Activated naive CD8-positive, alpha-beta T cell treated with anti-CD3 and anti-CD28 coated beads for 36 hours (primary cell): ENCODE measurements around the gene PPP1R1A. TPM values are rescaled to one million over a fixed set of nuclear protein-coding genes. Genes with fewer than 3 reads are reported as not detected.

Experiments used
- DNase-seq: peaks from one replicate; pipeline ENCODE4 v3.0.0; 2021
- H3K27ac Mint-ChIP-seq: one replicate; pipeline ENCODE4 v1.8.0; 2022; ENCODE audit warnings: mild to moderate bottlenecking, moderate library complexity, mixed read lengths
- H3K27me3 Mint-ChIP-seq: one replicate; pipeline ENCODE4 v1.8.0; 2022; ENCODE audit warnings: mild to moderate bottlenecking, mixed read lengths
- H3K36me3 Mint-ChIP-seq: one replicate; pipeline ENCODE4 v1.8.0; 2021; ENCODE audit warnings: mild to moderate bottlenecking, mixed read lengths
- H3K4me1 Mint-ChIP-seq: one replicate; pipeline ENCODE4 v1.8.0; 2021; ENCODE audit warnings: mixed read lengths
- H3K4me3 Mint-ChIP-seq: one replicate; pipeline ENCODE4 v1.8.0; 2022; ENCODE audit warnings: mild to moderate bottlenecking, moderate library complexity, mixed read lengths
- H3K9me3 Mint-ChIP-seq: one replicate; pipeline ENCODE4 v1.8.0; 2022; ENCODE audit warnings: mixed read lengths
- total RNA-seq, 2 experiments: library from RNA; stranded (reverse); gene quantifications; one replicate each; pipeline ENCODE4 v1.2.3, GENCODE V29; 2021

PPP1R1A gene
- total RNA-seq, 2 experiments from 2014 or later, result not detected

DNA sequence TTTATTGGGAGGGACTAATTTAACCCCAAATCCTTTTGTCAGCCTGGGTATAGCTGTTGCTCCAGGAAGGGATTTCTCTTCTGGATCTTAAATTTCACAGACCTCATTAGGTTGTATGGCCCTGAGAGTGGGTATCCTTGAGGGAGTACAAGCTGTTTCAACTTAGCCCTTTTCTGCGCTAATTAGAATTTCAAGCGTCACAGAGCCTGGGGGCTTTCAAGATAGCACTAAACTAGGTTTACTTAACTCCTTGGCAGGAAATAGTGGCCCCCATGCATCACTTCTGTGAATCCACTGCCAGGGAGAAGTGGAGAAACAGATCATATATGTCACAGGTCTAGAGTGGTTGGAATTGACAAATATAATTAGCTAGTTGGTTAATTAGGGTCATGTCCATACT lies 44.9 kb downstream of the PPP1R1A start:
- H3K9me3 Mint-ChIP-seq, result no peaks in the 10 kb centered on the region
- no peak for DNase-seq
- peaks cover 14% of the 10 kb centered on the region for H3K4me1 Mint-ChIP-seq
- no peaks in the 10 kb centered on the region for H3K36me3 Mint-ChIP-seq
- no peak overlapping the region for H3K4me3 Mint-ChIP-seq
- H3K27me3 Mint-ChIP-seq, result no peaks in the 10 kb centered on the region
- H3K27ac Mint-ChIP-seq, result no peak overlapping the region

DNA sequence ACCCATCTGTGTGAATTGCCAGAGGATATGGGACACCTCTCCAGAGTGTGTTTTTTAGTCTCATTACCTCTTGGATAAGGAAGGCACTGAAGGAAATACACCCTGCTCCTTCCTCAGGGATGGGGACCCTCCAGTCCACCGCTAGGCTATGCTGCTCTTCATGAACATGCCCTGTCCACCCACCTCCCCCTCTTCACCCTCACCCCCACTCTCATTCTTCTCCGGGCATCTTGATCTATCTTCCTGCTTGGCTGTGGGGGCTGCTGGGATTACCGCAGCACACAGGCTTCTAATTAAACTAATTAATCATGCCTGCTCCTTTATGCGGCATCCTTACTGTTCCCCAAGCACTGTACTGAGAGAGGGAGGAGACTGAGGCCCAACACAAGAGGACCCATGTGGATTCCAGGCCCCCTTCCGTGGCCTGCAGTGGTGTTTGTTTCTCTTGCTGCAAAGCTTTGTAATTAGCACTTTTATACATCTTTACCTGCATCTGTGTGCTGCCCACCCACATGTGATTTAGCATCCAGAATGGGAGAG lies 46.6 kb downstream of the PPP1R1A start:
- no peak overlapping the region for H3K4me3 Mint-ChIP-seq
- peaks cover 4% of the 10 kb centered on the region for H3K4me1 Mint-ChIP-seq
- H3K36me3 Mint-ChIP-seq, result peaks cover 2% of the 10 kb centered on the region
- no peak for DNase-seq
- no peak overlapping the region for H3K27ac Mint-ChIP-seq
- no peaks in the 10 kb centered on the region for H3K27me3 Mint-ChIP-seq
- H3K9me3 Mint-ChIP-seq, result no peaks in the 10 kb centered on the region

DNA sequence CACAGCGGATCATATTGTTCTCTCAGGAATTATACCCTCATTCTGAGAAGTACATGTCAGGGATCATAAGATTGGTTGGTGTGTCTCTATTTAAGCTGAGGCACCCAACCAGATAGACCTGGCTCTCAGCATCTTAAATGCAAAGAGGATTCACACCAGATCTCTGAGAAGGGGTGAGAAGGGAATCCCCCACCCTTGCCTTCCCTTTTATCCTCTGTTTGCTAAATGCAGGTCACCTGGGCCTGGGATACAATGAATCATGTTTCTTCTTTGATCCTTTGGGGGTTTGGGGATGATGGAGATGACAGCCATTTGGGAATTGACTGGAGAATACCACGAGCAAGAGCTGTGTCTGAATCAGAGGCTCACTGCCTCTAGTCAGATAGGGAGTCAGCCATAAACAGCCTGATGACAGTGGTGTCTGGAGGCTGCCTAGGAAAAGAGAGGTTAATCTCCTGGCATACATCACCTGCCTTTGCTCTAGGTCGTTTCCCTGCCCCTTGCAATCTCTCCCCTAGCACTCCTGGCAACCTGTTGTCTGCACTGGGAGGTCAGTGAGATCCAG lies 50.2 kb downstream of the PPP1R1A start:
- peaks cover 19% of the 10 kb centered on the region for H3K36me3 Mint-ChIP-seq
- H3K27ac Mint-ChIP-seq, result no peak overlapping the region
- H3K9me3 Mint-ChIP-seq, result no peaks in the 10 kb centered on the region
- no peaks in the 10 kb centered on the region for H3K27me3 Mint-ChIP-seq
- peaks cover 11% of the 10 kb centered on the region for H3K4me1 Mint-ChIP-seq
- no peak overlapping the region for H3K4me3 Mint-ChIP-seq
- no peak for DNase-seq

DNA sequence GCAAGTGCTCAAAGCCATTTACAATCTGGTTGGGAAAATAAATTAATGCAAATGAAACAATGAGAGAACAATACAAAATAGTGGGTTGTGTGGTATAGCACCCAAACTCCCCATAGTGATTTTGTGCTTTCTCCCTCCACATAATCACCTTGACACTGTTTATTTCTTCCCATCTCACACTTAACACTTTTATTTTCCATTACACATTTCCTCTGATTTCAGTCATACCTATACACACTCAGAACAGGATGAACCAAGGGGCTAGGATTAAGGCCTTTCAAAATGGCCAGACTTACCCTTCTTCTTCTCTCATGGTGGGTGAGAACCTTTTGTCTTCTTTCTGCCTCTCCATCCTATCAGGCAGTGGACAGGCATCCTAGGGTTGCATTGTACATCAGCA lies 53.0 kb downstream of the PPP1R1A start:
- Mint-ChIP-seq H3K4me3 (no peak overlapping the region), H3K27me3 (no peaks in the 10 kb centered on the region), H3K4me1 (peaks cover 11% of the 10 kb centered on the region), H3K36me3 (peaks cover 23% of the 10 kb centered on the region), H3K9me3 (no peaks in the 10 kb centered on the region), H3K27ac (peak overlapping the region; percentile 68)
- DNase-seq, result no peak

DNA sequence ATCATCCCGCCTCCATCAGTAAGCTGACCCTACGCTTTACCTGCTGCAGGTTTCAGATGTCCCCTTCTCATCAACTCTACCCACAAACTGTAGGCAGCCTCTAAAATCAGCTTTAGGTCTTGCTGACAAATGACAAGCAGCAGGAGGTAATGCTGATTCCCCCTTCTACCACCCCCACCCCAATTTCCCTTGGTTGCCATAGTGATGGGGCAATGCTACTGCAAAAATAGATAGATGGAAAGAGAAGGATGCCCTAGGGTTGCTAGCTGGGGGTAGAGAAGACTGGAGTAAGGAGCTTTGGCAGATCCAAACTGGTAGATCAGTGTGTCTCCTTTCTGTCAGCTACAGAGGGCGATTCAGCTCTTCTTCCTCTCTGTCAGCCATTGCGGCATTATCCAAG lies 58.9 kb downstream of the PPP1R1A start:
- Mint-ChIP-seq H3K36me3 (peaks cover 14% of the 10 kb centered on the region), H3K27ac (no peak overlapping the region), H3K9me3 (no peaks in the 10 kb centered on the region), H3K27me3 (no peaks in the 10 kb centered on the region), H3K4me3 (no peak overlapping the region), H3K4me1 (no peaks in the 10 kb centered on the region)
- DNase-seq, result no peak

Other genes starting within 250 kb of the PPP1R1A start
- gene GPR84, start 224.2 kb downstream of the PPP1R1A start, total RNA-seq, result 1 to 10 TPM in 1 of 2 experiments, under 1 TPM in 1; 0.62 to 1.2 TPM
- gene ZNF385A, start 203.9 kb downstream of the PPP1R1A start, total RNA-seq, result 1 to 10 TPM; 1.0 to 1.1 TPM
- gene ITGA5, start 169.4 kb downstream of the PPP1R1A start, total RNA-seq, result 10 to 100 TPM; 18.3 to 20.1 TPM
- gene GTSF1, start 115.1 kb downstream of the PPP1R1A start, total RNA-seq, result 1 to 10 TPM; 7.8 to 9.6 TPM
- gene NCKAP1L, start 90.9 kb downstream of the PPP1R1A start, total RNA-seq, result 10 to 100 TPM; 72.6 to 73.1 TPM
- 10 to 100 TPM in 1 of 2 experiments, 1 to 10 TPM in 1; 9.6 to 10.7 TPM for gene PDE1B, start 39.1 kb downstream of the PPP1R1A start, total RNA-seq
- not detected for gene LACRT, start 46.2 kb upstream of the PPP1R1A start, total RNA-seq
- gene DCD, start 59.7 kb upstream of the PPP1R1A start, total RNA-seq, result not detected